ENCODE measurements around the gene C2orf80. TPM values are rescaled to one million over a fixed set of nuclear protein-coding genes. Genes with fewer than 3 reads are reported as not detected.

Gene C2orf80
- total RNA-seq, 3 donors from 2014 or later (not counting 1 experiment from before 2014, with no cell fraction given) = not detected

DNA sequence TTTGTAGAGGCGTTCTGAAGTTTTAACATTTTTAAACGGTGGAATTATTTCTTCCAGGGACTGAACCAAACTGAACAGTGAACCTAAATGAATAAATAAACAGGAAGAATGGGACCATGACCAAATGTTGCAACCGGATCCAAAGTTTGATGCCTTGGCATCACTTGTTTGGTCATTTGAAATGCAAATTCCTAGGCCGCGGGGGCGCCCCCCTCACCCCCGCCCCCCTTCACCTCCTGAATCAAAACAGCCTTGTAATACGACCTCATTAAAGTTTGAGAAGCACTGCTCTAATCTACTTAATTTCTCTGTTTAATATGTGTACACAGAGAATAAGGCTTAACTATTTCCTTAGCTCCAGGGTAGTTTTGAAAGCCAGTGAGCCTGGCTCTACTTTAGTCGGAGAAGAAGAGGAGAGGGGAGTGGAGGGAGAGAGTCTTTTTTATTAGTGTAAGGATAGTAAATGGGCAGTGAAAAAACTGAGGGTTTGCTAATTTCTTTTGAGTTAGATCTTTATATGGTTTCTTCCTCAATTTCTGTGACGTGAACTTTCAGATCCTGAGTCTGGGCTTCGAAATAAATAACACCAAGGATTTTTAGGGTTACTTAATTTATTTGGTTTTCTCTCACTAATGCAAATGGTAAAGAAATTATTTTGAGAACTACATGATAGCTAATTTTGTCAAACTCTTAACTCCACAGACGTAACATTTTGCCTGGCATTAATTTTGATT is 5.7 kb downstream of the C2orf80 start:
- Mint-ChIP-seq H3K36me3 (no peaks in the 10 kb centered on the region), H3K4me1 (no peaks in the 10 kb centered on the region), H3K27me3 (ENCODE audit: low read depth in 2 of 2) (peaks cover 23 to 33% of the 10 kb centered on the region in 2 donors), H3K9me3 (no peaks in the 10 kb centered on the region), H3K27ac (no peak overlapping the region), H3K4me3 (no peak overlapping the region)
- no peaks in the 10 kb centered on the region for H3K36me3 ChIP-seq (ENCODE audit: control insufficient read depth, insufficient read depth, low read length)
- peaks cover 2% of the 10 kb centered on the region for H3K4me1 ChIP-seq (ENCODE audit: control insufficient read depth, insufficient read depth, low read length)
- no peak overlapping the region for H3K4me3 ChIP-seq (ENCODE audit: low read length)
- H3K27ac ChIP-seq (ENCODE audit: low read length) = no peak overlapping the region
- no peak for TF ChIP-seq CTCF (IDR thresholded peaks at IDR 0.05)
- ATAC-seq = no peak
- WGBS (ENCODE audit: insufficient coverage) = 38% methylated on average over 9 of the region's 12 CpGs
- intact Hi-C loops (cut with micrococcal nuclease) = no loop called here
- DNase-seq = no peak
- peaks cover 3% of the 10 kb centered on the region for H3K27me3 ChIP-seq (ENCODE audit: control insufficient read depth, insufficient read depth, low read length)
- no peaks in the 10 kb centered on the region for H3K9me3 ChIP-seq (ENCODE audit: control insufficient read depth, insufficient read depth, low read length)

GRCh38 chr2:208183526-208183925 is 6.3 kb downstream of the C2orf80 start:
- Histone ChIP-seq H3K9me3 (ENCODE audit: control insufficient read depth, insufficient read depth, low read length) (no peaks in the 10 kb centered on the region), H3K4me1 (ENCODE audit: control insufficient read depth, insufficient read depth, low read length) (peaks cover 2% of the 10 kb centered on the region), H3K36me3 (ENCODE audit: control insufficient read depth, insufficient read depth, low read length) (no peaks in the 10 kb centered on the region), H3K4me3 (ENCODE audit: low read length) (no peak overlapping the region), H3K27ac (ENCODE audit: low read length) (no peak overlapping the region), H3K27me3 (ENCODE audit: control insufficient read depth, insufficient read depth, low read length) (peaks cover 3% of the 10 kb centered on the region)
- TF ChIP-seq CTCF (IDR thresholded peaks at IDR 0.05) = no peak
- Mint-ChIP-seq H3K27me3 (ENCODE audit: low read depth in 2 of 2) (peaks cover 23 to 33% of the 10 kb centered on the region in 2 donors), H3K4me3 (no peak overlapping the region), H3K9me3 (no peaks in the 10 kb centered on the region), H3K36me3 (no peaks in the 10 kb centered on the region), H3K27ac (no peak overlapping the region), H3K4me1 (no peaks in the 10 kb centered on the region)
- no peak for DNase-seq
- intact Hi-C loops (cut with micrococcal nuclease) = no loop called here
- 42% methylated on average over 7 of the region's 7 CpGs for WGBS (ENCODE audit: insufficient coverage)
- ATAC-seq = no peak

DNA sequence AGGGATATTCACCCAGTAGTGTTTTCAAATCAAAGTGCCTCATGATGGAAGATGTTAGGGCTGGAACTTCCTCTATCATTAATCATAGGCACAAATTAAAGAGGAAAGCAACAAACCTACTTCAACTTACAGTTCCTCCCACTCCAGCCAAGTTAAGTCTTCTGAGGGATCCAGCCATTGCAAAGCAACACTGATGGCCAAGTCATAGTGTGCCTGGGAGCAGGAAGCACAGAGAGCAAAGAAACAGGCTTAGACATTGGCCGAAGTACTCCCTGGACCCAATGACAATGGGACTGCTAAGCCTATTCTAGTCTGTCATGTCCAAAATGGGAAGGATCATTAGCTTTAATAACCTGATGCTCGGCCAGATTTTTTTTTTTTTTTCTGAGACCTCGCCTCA is 7.0 kb downstream of the C2orf80 start:
- Mint-ChIP-seq H3K36me3 (no peaks in the 10 kb centered on the region), H3K9me3 (no peaks in the 10 kb centered on the region), H3K4me3 (no peak overlapping the region), H3K27ac (no peak overlapping the region), H3K4me1 (no peaks in the 10 kb centered on the region), H3K27me3 (ENCODE audit: low read depth in 2 of 2) (peaks cover 23 to 27% of the 10 kb centered on the region in 2 donors)
- Histone ChIP-seq H3K9me3 (ENCODE audit: control insufficient read depth, insufficient read depth, low read length) (no peaks in the 10 kb centered on the region), H3K4me3 (ENCODE audit: low read length) (no peak overlapping the region), H3K36me3 (ENCODE audit: control insufficient read depth, insufficient read depth, low read length) (no peaks in the 10 kb centered on the region), H3K27me3 (ENCODE audit: control insufficient read depth, insufficient read depth, low read length) (peaks cover 3% of the 10 kb centered on the region), H3K27ac (ENCODE audit: low read length) (no peak overlapping the region), H3K4me1 (ENCODE audit: control insufficient read depth, insufficient read depth, low read length) (peaks cover 2% of the 10 kb centered on the region)
- intact Hi-C loops (cut with micrococcal nuclease) = no loop called here
- DNase-seq = no peak
- WGBS (ENCODE audit: insufficient coverage) = 83% methylated on average over 3 of the region's 3 CpGs
- ATAC-seq = no peak
- TF ChIP-seq CTCF (IDR thresholded peaks at IDR 0.05) = no peak
